ENCODE data around the gene RBFOX1.

The RBFOX1 gene

DNA sequence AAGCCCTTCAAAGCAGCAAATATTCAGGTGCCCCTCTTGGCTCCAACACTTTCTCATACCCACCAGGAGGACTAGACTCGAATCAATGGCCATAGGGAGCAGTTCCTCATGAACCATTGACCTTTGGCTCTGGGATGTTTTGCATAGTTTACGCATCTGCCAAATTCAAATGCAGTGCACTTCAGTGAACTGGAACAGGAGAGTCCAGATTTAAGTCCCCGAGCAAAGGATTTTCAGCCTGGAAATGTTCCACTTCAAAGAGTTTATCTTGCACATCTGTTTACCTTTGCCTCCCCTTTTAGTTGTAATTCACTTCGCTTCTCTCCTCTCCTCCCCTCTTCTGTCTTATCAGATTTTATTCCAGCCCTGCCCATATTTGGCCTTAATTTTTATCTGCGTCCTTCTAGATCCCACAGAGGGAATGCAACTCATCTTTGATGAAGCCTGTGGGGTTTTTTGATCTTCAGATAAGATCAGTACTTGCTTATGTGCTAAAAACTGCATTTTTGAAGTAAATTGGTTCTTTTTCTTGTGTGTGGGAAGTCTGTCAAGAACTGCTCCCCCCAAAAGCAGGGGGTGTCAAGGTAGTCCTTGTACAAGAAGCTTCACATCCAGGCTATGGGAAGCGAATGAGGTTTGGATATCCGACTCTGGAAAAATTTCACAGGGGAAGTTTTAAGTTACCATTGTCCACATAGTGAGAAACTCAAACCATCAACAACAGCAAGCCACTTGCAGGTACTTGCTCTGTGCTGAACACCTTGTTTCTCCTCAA lies 281.6 kb downstream of the RBFOX1 start:
- DNase-seq, result no peak

- no peak for DNase-seq
These were observed 282.9 kb downstream of the RBFOX1 start for GRCh38 chr16:7615565-7615964.

GRCh38 chr16:7624871-7625766 lies 292.5 kb downstream of the RBFOX1 start:
- no peak for DNase-seq

DNA sequence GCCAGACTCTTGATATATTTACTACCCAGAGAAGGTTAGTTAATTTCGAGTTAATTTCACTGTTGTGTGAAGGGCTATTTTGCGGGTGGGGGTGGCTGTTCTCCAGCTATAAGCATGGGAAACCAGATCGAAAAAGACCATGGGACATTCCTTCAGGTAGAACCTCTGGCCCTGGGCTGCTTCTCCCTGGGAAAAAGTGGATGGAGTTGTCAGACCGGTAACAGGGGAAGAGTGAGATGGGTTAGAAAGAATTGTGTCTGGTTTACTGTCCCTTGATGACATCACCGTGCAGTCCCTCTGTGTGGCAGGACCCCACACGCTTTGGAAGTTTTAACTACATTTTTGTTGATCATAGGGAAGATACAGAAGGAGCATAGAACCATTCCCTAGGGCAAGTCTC lies 296.3 kb downstream of the RBFOX1 start:
- no peak for DNase-seq

GRCh38 chr16:7629571-7629970 lies 296.9 kb downstream of the RBFOX1 start:
- DNase-seq, result no peak

- DNase-seq, result no peak
These were observed 304.8 kb downstream of the RBFOX1 start for GRCh38 chr16:7637446-7637845.

DNA sequence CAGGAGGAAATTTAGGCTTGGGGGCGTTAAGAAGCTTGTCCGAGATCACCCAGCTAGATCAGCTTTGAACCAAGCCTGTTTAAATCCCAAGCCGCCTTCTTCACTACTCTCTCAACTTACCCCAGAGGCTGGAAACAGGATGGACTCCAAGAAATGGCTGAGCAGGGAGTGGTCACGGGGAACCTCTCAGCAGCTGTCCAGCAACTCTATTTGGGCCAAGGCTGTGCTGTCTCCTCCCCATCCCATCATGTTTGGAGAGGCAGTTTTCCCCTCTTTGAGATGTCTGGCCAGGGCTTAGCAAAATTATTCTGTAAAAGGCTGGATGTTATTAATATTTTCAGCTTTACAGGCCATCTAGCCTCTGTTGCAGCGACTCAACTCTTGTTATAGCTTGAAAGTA lies 305.7 kb downstream of the RBFOX1 start:
- no peak for DNase-seq

DNA sequence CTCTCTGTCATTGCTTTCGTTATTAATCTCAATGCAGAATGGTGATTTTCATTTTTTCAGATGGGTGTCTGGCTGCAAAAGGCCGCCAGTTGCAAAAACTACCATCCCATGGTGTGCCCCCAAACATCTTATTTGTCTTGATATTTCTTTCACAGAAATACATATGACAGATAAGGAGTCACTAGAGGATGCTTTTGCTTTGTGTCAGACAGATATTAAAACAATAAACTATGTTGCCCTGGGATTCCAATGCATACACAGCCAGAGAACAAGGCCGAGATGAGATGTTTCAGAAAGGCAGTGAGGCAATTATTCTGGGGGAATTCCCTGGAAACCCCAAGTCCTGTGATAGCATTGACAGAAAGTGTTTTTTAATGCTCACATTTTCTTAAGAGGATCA lies 307.7 kb downstream of the RBFOX1 start:
- DNase-seq, result no peak

GRCh38 chr16:7644176-7644575 lies 311.5 kb downstream of the RBFOX1 start:
- no peak for DNase-seq

DNA sequence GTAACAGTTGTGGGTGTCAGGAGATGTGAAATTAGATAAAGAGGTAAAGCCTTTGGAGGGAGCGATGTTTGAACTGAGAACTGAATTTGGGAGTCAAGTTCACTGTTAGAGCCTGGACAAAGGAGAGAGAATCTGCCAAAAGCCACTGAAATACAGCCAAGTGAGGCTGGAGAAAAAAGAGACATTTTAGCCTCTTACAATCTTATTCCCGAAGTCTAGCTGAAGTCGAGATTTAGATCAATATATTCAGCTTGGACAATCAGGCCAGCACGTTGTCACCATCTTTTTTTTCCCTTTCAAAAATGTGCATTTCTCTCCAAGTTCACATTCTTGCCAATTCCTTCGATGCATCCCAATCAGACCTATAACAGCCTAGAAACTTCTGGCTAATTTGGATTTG lies 312.2 kb downstream of the RBFOX1 start:
- DNase-seq, result no peak

- DNase-seq, result no peak
These were observed 314.3 kb downstream of the RBFOX1 start for GRCh38 chr16:7646821-7647500.

DNA sequence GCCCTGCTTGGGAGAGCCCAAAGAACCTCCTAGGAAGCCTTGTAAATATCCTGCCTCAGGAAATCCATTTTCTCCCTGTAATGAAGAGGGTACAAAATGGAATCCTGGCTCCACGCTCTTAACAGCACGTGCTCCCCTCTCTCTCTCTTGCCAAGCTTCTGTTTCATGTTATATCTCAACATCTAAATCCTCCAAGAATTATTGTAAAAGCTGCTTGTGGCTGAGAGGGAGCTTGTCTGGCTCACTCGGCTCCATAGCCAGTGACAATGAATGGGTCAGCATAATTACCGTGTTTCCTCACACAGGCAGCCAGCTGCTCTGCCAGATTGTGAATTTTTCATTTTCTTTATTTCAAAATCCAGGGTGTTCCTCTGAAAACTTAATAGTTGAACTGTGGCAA lies 317.8 kb downstream of the RBFOX1 start:
- no peak for DNase-seq

- no peak for DNase-seq
These were observed 319.3 kb downstream of the RBFOX1 start for GRCh38 chr16:7651803-7652570.

DNA sequence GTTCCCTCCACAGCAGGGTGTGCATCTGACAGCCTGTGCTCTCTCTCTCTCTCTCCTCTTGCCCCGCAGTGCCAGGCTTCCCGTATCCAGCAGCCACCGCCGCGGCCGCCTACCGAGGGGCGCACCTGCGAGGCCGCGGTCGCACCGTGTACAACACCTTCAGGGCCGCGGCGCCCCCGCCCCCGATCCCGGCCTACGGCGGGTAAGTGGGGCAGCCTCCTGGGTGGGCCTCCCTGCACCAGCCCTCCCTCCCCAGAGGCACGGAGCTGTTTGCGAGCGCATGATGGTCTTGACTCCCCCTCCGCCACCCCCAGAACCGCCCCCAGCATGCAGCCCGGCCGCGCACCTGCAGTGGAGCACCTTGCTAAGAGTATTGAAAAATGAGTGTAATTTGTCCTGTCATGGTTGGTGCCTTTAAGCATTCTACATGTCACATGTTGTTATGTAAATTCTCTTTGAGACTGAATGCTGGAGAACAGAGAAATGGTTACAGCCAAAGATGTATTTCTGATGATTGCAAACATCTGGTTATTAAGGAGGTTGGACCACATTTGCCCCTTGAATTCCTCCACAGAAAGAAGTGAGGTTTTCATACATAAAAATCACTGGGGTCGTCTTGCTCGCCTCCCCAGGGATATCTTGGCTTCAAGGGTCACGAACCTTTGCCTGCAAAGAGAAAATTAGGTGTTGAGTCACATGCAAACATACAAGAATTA lies 321.3 kb downstream of the RBFOX1 start:
- DNase-seq, result no peak

GRCh38 chr16:7675628-7676027 lies 343.0 kb downstream of the RBFOX1 start:
- no peak for DNase-seq

DNA sequence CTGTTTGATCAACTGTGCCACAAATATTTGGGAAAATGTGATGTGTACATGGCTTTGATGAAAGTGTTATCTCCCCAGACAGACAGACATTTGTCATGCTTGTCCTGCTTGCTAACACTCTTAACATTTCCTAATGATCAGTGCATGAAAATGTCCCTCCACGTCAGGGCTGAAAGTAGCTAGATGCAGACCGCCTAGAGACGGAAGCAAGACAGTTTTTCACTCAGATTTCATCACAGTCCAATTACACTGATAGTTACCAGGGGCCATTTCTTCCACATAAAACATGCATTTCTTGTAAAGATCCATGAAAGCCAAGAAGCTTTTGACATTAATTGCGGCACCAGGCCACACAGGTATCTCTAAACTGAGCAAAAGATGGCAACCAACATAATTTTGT lies 347.7 kb downstream of the RBFOX1 start:
- DNase-seq, result no peak

GRCh38 chr16:7688811-7689210 lies 356.2 kb downstream of the RBFOX1 start:
- no peak for DNase-seq

DNA sequence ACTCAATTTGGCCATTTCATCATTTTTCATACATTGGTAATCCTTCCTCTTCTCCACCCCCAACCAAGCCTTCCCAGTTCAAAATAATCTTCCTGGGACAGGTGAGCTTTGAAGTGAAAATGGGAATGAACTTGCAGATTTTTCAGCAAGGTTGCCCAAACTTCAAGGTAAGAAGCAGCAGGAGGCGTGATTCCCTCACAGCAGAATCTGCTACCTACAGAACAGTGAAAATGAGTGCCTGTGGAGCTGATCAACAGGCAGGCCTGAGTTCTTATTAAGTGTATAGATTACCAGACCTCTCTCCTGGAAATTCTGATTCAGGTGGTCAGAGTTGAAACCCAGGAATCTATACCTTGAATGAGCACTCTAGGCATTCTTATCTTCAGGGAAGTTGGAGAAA lies 356.6 kb downstream of the RBFOX1 start:
- no peak for DNase-seq

GRCh38 chr16:7691533-7691932 lies 358.9 kb downstream of the RBFOX1 start:
- DNase-seq, result no peak

GRCh38 chr16:7703672-7704071 lies 371.0 kb downstream of the RBFOX1 start:
- no peak for DNase-seq

GRCh38 chr16:7705885-7706284 lies 373.2 kb downstream of the RBFOX1 start:
- no peak for DNase-seq

GRCh38 chr16:7709186-7709585 lies 376.5 kb downstream of the RBFOX1 start:
- DNase-seq, result no peak
